Measurements from ENCODE around the gene CPED1.

The CPED1 gene

DNA sequence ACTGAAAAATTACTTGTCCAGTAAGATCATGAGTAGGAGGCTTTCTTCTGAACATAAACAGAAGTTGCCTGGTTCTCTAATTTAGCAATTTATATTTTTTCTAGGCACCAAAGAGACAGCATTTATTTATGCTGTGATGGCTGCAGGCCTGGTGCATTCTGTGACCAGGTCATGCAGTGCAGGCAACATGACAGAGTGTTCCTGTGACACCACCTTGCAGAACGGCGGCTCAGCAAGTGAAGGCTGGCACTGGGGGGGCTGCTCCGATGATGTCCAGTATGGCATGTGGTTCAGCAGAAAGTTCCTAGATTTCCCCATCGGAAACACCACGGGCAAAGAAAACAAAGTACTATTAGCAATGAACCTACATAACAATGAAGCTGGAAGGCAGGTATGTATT lies 343.1 kb downstream of the CPED1 start:
- no peak for DNase-seq

DNA sequence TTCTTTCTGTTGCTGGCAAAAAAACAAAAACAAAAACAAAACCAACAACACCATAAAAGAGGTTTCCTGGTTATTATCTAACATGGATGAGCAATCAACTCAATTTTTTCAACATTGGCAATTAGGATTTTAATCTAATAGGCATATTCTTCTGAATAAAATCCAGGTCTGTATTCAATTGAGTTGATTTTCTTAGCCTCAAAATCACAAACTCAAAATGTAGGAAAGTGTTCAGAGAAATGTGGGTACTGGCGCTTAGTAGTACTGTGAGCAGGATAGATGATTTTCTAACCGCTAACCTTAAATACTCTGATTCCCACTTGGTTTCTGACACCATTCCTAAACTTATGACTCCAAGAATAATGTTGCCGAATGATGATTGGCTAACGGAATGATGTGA lies 345.9 kb downstream of the CPED1 start:
- no peak for DNase-seq

DNA sequence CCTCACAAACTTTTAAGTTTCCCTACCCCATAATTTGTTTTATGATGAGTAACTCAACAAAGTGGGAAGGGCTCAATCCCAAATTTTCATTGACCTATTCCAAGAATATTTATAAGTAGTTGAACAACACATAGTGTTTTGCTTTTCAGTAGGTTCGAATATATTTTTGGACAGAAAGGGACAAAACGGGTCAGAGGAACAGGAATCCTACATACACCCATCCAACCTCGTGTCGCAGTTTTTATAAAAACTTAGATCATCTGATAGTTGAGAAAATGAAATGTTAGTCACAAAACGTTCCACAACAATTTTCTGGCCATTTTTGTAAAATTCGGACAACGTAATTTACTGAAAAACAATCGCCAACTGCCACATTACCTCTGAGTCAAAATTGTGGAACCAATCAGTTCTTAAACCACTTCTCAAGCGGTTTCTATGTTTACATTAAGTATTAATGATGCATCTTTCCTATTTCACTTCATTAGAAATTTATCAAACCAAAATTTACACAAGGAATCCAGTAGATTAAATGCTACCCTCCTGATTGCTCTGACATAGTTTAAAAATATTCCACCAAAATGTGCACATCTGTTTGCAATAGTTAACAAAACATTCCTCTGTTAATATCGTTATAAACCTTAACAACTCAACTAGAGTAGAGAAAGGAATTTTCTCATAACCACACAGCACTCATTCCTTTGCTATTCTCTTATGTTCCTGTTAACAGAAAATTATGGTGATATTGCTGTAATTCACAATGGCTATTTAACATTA lies 346.6 kb downstream of the CPED1 start:
- no peak for DNase-seq

GRCh38 chr7:121336579-121336978 lies 348.1 kb downstream of the CPED1 start:
- no peak for DNase-seq

GRCh38 chr7:121337398-121337797 lies 348.9 kb downstream of the CPED1 start:
- no peak for DNase-seq

GRCh38 chr7:121339082-121339481 lies 350.6 kb downstream of the CPED1 start:
- no peak for DNase-seq

GRCh38 chr7:121341933-121342332 lies 353.4 kb downstream of the CPED1 start:
- no peak for DNase-seq

- DNase-seq, result no peak
Observed at GRCh38 chr7:121342631-121343030, 354.1 kb downstream of the CPED1 start.

DNA sequence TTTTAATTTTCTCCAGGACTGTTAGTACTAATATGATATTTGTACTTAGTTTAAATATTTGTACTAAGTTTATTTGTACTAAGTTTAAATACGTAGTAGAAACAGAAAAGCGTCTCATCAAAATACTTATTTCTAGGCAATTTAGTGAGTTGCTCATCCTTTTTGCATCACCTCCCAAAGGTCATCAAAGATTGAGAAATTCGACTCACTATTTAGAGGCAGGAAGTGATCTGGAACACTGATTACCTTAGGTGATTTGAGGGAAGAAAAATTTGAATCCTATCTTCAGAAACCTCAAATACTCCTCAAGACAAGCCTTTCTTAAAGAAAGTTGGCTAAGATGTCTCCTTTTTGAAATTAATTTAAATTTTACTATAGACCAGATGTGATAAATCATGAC lies 354.8 kb downstream of the CPED1 start:
- no peak for DNase-seq

- DNase-seq, result no peak
Observed at GRCh38 chr7:121344093-121344492, 355.6 kb downstream of the CPED1 start.

DNA sequence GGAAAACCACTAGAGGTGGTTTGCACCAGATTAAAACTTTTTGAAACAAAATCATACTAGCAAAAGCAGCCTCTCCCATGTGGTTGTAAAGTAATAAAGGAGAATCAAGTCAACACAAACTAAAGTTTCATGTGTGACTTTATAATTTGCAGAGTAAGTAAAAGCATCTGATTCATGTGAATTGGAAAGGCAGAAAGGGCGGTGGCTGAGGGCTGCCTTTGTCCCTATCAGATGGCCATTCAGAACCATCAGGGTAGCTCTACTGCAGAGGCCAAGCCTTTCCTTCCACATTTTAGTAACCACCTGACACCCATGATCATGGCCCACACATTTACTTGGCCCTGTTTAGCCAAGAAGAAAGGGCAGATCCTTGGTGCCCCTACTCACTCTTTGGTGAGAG lies 356.0 kb downstream of the CPED1 start:
- no peak for DNase-seq
